GM13976 (cell line): ENCODE measurements around the gene CDH13.

Source experiments
- DNase-seq: peaks from one replicate; pipeline ENCODE4 v3.0.0; 2012; ENCODE audit warnings: low spot score
- in situ Hi-C: fragments of 300-500 bp; cut with MboI; formaldehyde crosslinking; loops from one replicate; pipeline ENCODE4 v1.12.0; 2022; ENCODE audit warnings: low sequenced_read_pairs, mixed read lengths, inconsistent platforms; ENCODE audit not compliant: unreplicated experiment
- TF ChIP-seq, protein P1 (sequence below): IDR thresholded peaks from 2 replicates; pipeline ENCODE4 v1.5.1; 2012; ENCODE audit warnings: borderline replicate concordance, mild to moderate bottlenecking; ENCODE audit not compliant: insufficient read depth; ENCODE audit errors: extremely low read depth, missing control alignments, control extremely low read depth

The CDH13 gene

DNA sequence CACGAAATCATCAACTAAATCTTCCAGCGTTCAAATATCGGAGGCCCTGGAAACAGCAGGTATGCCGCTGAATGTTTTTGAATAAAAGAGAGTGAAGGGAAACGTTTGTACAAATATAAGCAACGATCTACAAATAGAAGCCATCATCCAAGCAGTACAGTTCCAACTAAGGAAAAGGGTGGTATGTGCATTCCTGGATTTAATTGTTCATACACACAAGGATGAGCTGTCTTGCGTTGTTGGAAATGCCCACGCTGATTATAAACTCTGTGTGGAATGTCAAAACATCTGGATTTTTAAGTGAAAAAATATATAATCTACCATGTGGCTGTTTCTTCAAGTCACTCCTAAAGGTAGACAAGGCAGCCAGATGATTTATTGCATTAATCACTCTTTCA, 989.2 kb downstream of the CDH13 start:
- TF ChIP-seq, protein P1, sequence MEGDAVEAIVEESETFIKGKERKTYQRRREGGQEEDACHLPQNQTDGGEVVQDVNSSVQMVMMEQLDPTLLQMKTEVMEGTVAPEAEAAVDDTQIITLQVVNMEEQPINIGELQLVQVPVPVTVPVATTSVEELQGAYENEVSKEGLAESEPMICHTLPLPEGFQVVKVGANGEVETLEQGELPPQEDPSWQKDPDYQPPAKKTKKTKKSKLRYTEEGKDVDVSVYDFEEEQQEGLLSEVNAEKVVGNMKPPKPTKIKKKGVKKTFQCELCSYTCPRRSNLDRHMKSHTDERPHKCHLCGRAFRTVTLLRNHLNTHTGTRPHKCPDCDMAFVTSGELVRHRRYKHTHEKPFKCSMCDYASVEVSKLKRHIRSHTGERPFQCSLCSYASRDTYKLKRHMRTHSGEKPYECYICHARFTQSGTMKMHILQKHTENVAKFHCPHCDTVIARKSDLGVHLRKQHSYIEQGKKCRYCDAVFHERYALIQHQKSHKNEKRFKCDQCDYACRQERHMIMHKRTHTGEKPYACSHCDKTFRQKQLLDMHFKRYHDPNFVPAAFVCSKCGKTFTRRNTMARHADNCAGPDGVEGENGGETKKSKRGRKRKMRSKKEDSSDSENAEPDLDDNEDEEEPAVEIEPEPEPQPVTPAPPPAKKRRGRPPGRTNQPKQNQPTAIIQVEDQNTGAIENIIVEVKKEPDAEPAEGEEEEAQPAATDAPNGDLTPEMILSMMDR, result no peak
- in situ Hi-C loops, result no loop called here
- DNase-seq, result no peak

DNA sequence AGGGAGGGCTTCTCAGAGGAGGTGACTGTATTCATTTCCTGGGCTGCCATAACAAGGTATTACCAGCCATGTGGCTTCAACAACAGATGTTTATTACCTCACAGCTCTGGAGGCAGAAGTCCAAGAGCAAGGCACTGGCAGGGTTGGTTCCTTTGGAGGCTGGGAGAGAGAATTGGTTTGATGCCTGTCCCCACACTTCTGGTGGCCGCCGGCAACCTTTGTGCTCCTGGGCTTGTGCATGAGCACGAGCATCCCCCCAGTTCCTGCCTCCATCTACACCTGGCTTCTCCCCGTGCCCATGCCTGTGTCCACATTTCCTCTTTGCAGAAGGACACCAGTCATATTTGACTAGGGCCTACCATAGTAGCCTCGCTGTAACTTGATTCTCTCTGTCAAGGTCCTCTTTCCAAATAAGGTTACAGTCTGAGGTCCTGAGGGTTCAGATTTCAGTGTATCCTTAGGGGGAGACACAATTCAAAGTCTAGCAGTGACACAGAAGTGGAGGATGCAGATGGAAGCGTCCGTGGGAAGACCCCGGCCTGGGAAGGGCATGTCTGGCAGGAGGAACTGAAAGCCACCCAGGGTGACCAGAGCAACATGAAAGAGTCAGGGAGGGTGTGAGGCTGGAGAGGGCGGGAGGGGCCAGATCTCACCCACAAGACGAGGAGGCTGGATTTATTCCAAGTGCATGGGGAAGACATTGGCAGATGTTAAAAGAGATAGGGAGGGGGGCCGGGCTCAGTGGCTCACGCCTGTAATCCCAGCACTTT, 992.8 kb downstream of the CDH13 start:
- TF ChIP-seq, protein P1, result no peak
- in situ Hi-C loops, result no loop called here
- DNase-seq, result no peak

DNA sequence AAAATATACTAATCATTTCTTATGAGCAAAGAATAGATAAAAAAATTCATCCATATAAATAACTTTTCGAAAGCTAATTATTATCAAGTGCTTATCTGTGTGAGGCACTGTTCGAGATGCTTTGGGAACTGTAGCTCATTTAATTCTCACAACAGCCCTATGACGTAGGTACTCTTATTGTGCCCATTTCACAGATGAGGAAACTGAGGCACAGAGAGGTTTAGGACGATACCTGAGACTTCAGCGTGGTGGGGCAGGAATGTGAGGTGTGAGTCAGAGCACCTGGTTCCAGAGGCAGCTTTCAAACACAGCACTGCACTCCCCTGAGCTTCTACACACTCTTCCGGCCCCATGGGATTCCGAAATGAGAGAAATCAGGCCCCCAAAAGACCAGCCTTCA, 995.2 kb downstream of the CDH13 start:
- in situ Hi-C loops, result no loop called here
- TF ChIP-seq, protein P1, result no peak
- DNase-seq, result no peak

DNA sequence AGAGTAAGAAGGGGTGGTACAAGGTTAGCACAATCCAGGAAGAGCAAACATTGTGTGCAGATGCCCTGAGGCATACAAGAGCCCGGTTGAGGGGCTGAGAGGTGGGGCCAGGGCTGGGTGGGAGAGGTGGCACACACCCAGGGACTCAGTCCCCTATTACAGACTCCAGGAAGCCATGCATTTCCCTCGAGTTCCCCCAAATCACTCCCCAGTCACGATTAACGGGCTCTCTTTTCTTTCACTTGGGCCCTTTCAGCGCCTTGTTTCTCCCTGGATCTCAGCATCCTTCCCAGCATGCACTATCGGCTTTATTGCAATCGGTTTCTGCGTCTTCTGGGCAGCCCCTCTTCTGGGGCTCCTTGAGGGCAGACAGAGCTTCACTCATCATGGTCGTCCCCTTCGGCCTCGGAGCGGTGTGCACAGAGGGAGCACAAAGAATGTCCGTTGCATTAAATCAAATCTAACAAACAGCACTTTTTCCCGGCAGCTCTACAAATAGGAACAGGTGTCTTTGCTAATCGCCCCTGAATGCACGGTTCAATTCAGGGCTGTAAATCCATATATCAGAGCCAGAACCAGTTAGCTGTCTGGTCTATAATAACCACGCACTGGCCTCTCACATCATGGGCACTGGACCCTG, 996.4 kb downstream of the CDH13 start:
- TF ChIP-seq, protein P1, result no peak
- DNase-seq, result no peak
- in situ Hi-C loops, result no loop called here

DNA sequence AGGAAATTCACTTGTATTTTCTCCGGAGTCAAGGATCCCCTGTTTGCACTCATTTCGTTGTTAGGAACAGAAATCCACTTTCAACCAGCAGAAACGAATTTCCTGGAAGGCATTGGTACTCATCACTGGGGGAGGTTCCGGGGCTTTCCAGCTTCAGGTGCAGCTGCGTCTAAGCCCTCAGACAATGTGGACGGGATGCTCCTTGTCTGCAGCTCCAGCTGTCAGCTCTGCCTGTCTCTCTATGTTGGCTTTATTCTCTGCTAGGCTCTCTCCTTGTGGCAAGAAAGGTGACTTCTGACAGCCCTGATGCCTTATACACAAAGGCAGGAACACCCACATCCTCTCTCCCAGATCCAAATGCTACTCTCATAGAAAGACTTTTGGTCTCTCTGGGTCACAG, 997.1 kb downstream of the CDH13 start:
- no peak for DNase-seq
- in situ Hi-C loops, result no loop called here
- TF ChIP-seq, protein P1, result no peak

DNA sequence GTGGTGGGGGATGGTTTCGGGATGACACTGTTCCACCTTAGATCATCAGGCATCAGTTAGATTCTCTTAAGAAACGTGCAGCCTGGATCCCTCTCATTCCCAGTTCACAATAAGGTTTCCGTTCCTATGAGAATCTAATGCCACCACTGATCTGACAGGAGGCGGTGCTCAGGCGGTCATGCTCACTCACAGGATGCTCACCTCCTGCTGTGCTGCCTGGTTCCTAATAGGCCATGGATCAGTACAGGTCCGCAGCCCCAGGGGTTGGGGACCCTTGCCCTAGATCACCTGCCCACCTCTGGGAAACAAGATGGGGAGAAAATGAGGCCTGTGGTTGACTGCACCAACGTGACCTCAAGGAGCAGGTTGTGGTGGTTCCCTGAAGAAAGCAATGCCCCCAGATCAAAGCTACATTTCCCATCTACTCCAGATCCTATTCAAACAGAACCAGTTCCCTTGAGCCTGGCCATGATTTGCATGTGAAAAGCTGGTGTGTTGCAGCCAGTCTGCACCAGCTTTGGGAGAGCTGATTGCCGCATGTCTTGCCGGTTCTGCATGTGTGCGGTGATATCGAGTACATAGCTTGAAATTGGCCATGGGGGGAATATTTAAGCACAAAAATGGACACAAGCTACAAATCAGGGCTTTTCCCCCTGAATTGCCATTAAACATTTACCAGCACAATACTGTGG, 997.8 kb downstream of the CDH13 start:
- DNase-seq, result no peak
- TF ChIP-seq, protein P1, result no peak
- in situ Hi-C loops, result no loop called here
